Measurements from ENCODE around the gene KIF26B. TPM values are rescaled to one million over a fixed set of nuclear protein-coding genes. Genes with fewer than 3 reads are reported as not detected.
"Not testable (repeated sequence)": the region's sequence is repeated elsewhere in the genome, so short reads cannot be mapped to it uniquely, and the experiment has no call there.

Gene KIF26B
- total and polyA plus RNA-seq, 3 experiments from 2014 or later, result 0.11 to 0.16 TPM; not detected in 1

DNA sequence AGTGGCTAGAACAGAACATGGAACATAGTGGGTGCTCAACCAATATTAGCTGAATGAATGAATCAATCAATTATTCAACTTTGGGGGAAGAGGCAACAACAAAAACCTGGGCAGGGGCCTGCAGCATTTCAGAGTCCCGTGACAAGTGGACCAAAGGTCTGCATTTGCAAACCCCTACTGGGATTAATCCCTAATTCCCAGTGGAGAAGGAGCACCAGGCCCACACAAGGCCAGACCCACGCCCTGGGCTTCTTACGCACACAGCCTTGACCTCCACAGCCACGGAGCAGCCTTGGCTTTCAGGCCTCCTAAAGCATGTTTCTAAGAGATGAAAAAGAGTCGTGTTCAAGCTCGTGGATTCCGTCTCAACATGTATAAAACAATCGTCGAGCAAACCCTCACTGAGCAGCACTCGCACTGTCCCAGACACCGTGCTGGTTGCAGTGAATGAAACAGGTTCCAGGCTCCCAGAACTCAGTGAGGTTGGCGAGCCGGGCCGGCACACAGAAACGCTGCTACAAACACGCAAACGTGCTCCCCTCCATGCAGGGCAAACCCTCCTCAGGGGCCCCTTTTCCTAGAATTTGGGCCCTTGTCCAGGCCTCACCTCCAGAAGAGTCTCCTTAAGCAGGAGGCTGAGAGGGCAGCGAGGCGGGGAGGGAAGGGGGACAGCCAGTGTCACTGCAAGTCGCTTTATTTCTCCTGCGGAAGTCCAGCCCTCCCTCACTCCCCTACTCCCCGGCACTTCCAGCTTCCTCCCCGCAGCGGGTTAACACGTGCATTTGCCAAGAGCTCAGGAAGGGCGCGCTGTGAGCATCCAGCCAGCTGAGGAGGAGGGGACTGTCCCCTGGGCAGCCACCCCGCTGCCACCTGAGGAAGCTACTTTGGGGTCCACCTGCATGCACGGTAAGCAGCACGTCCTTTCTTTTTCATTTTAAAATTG lies 556.4 kb downstream of the KIF26B start:
- Histone ChIP-seq H3K36me3 (ENCODE audit: insufficient read depth, low read length) (no peaks in the 10 kb centered on the region), H3K9me3 (ENCODE audit: low read length) (no peaks in the 10 kb centered on the region), H3K4me1 (ENCODE audit: insufficient read depth, low read length) (no peaks in the 10 kb centered on the region), H3K27me3 (ENCODE audit: insufficient read depth, low read length, poor library complexity, severe bottlenecking) (no peaks in the 10 kb centered on the region), H3K27ac (ENCODE audit: low read depth, low read length) (no peak overlapping the region), H3K4me3 (ENCODE audit: low read length) (no peak overlapping the region)
- Mint-ChIP-seq H3K27ac (no peak overlapping the region), H3K9me3 (peaks cover 0 to 30% (median 0%) of the 10 kb centered on the region in 5 donors), H3K4me1 (no peaks in the 10 kb centered on the region), H3K4me3 (no peak overlapping the region), H3K27me3 (no peaks in the 10 kb centered on the region), H3K36me3 (peaks cover 0 to 15% (median 0%) of the 10 kb centered on the region in 3 donors)
- POLR2A ChIA-PET, result no interaction called here
- CTCF ChIA-PET, result no interaction called here
- DNase-seq, result no peak

DNA sequence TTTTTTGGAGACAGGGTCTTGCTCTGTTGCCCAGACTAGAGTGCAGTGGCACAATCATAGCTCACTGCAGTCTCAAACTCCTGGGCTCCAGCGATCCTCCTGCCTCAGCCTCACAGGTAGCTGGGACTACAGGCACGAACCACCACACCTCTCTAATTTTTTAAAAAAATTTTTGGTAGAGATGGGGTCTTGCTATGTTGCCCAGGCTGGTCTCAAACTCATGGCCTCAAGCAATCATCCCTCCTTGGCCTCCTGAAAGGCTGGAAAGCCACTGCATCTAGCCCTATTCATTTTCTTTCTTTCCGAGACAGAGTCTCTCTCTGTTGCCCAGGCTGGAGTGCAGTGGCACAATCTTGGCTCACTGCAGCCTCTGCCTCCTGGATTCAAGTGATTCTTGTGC lies 559.2 kb downstream of the KIF26B start:
- H3K27ac Mint-ChIP-seq; H3K27me3 Mint-ChIP-seq; CTCF ChIA-PET; H3K27me3 ChIP-seq (ENCODE audit: insufficient read depth, low read length, poor library complexity, severe bottlenecking); H3K4me3 Mint-ChIP-seq; H3K4me1 ChIP-seq (ENCODE audit: insufficient read depth, low read length); DNase-seq; H3K36me3 ChIP-seq (ENCODE audit: insufficient read depth, low read length); H3K4me3 ChIP-seq (ENCODE audit: low read length); POLR2A ChIA-PET; H3K9me3 ChIP-seq (ENCODE audit: low read length); H3K27ac ChIP-seq (ENCODE audit: low read depth, low read length); H3K4me1 Mint-ChIP-seq: not testable (repeated sequence)
- Mint-ChIP-seq H3K9me3 (peaks cover 0 to 33% (median 0%) of the 10 kb centered on the region in 5 donors), H3K36me3 (peaks cover 0 to 23% (median 0%) of the 10 kb centered on the region in 3 donors)

DNA sequence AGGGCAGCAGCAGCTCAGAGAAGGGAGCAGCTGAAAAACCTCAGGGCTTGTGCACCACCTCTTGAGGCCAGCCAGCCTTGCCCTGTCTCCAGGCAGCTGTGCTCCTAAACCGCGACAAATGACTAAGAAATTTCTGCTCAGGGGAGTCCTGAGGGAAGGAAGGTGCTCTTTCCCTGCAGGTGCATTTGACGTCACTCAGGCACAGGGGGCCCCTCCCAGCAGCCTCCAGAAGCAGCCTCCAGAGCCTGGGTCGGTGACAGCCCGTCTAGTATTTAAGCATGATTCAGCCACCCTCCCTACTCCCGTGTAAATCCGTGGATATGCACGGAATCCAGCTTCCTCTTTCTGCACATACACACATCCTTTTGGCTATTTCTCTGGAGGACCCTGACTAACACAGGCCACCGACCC lies 560.5 kb downstream of the KIF26B start:
- CTCF ChIA-PET, result no interaction called here
- no peak overlapping the region for H3K27ac Mint-ChIP-seq
- DNase-seq, result no peak
- Histone ChIP-seq H3K4me1 (ENCODE audit: insufficient read depth, low read length) (no peaks in the 10 kb centered on the region), H3K27me3 (ENCODE audit: insufficient read depth, low read length, poor library complexity, severe bottlenecking) (no peaks in the 10 kb centered on the region), H3K9me3 (ENCODE audit: low read length) (no peaks in the 10 kb centered on the region), H3K36me3 (ENCODE audit: insufficient read depth, low read length) (no peaks in the 10 kb centered on the region), H3K27ac (ENCODE audit: low read depth, low read length) (no peak overlapping the region), H3K4me3 (ENCODE audit: low read length) (no peak overlapping the region)
- peaks cover 0 to 26% (median 0%) of the 10 kb centered on the region in 3 donors for H3K36me3 Mint-ChIP-seq
- no peak overlapping the region for H3K4me3 Mint-ChIP-seq
- POLR2A ChIA-PET, result no interaction called here
- no peaks in the 10 kb centered on the region for H3K4me1 Mint-ChIP-seq
- H3K27me3 Mint-ChIP-seq, result no peaks in the 10 kb centered on the region
- H3K9me3 Mint-ChIP-seq, result peaks cover 0 to 36% (median 2%) of the 10 kb centered on the region in 5 donors

DNA sequence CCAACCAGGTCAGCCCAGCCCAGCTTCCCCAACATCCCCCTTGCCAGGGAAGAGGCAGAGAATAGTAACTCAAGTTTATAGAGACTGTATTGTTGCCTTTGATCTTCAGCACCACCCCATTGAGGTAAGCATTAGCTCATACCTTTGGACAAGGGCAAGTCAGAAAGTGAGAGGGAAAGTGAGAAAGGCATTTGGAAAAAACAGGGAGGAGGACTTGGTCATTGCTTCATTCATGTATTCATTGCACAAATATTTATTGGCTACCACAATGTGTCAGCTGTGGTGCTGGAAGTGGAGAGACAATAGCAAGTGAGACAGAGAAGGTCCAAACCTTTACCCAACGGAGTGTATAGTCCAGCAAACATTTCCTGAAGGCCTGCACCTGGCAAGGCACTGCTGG lies 561.2 kb downstream of the KIF26B start:
- Histone ChIP-seq H3K9me3 (ENCODE audit: low read length) (no peaks in the 10 kb centered on the region), H3K4me1 (ENCODE audit: insufficient read depth, low read length) (no peaks in the 10 kb centered on the region), H3K27me3 (ENCODE audit: insufficient read depth, low read length, poor library complexity, severe bottlenecking) (no peaks in the 10 kb centered on the region), H3K36me3 (ENCODE audit: insufficient read depth, low read length) (no peaks in the 10 kb centered on the region), H3K4me3 (ENCODE audit: low read length) (no peak overlapping the region), H3K27ac (ENCODE audit: low read depth, low read length) (no peak overlapping the region)
- H3K27me3 Mint-ChIP-seq, result no peaks in the 10 kb centered on the region
- POLR2A ChIA-PET, result no interaction called here
- no peak for DNase-seq
- H3K4me3 Mint-ChIP-seq, result no peak overlapping the region
- peaks cover 0 to 32% (median 2%) of the 10 kb centered on the region in 5 donors for H3K9me3 Mint-ChIP-seq
- no peak overlapping the region for H3K27ac Mint-ChIP-seq
- peaks cover 0 to 26% (median 0%) of the 10 kb centered on the region in 3 donors for H3K36me3 Mint-ChIP-seq
- H3K4me1 Mint-ChIP-seq, result no peaks in the 10 kb centered on the region
- CTCF ChIA-PET, result no interaction called here

DNA sequence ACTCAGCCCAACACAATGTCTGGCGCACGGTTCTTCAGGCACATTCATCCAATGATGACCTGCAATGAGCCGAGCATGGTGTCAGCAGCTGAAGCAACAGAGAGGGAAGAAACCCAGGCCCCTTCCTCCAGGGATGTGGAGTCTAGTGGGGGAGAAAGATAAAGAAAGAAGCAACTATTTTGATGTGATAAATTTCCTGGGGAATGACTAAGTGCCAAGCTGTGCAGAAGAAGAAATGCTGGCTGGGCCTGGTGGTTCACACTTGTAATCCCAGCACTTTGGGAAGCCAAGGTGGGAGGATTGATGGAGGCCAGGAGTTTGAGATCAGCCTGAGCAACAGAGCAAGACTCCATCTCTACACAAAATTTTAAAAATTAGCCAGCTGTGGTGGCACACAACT lies 561.8 kb downstream of the KIF26B start:
- H3K27ac ChIP-seq (ENCODE audit: low read depth, low read length), result no peak overlapping the region
- no peak overlapping the region for H3K4me3 ChIP-seq (ENCODE audit: low read length)
- H3K9me3 Mint-ChIP-seq, result peaks cover 0 to 31% (median 2%) of the 10 kb centered on the region in 5 donors
- no peaks in the 10 kb centered on the region for H3K27me3 Mint-ChIP-seq
- peaks cover 0 to 25% (median 0%) of the 10 kb centered on the region in 3 donors for H3K36me3 Mint-ChIP-seq
- no peaks in the 10 kb centered on the region for H3K9me3 ChIP-seq (ENCODE audit: low read length)
- no peaks in the 10 kb centered on the region for H3K36me3 ChIP-seq (ENCODE audit: insufficient read depth, low read length)
- ChIA-PET POLR2A (no interaction called here), CTCF (no interaction called here)
- no peaks in the 10 kb centered on the region for H3K4me1 Mint-ChIP-seq
- no peak for DNase-seq
- no peaks in the 10 kb centered on the region for H3K4me1 ChIP-seq (ENCODE audit: insufficient read depth, low read length)
- H3K27me3 ChIP-seq (ENCODE audit: insufficient read depth, low read length, poor library complexity, severe bottlenecking), result no peaks in the 10 kb centered on the region
- no peak overlapping the region for H3K4me3 Mint-ChIP-seq
- no peak overlapping the region for H3K27ac Mint-ChIP-seq

DNA sequence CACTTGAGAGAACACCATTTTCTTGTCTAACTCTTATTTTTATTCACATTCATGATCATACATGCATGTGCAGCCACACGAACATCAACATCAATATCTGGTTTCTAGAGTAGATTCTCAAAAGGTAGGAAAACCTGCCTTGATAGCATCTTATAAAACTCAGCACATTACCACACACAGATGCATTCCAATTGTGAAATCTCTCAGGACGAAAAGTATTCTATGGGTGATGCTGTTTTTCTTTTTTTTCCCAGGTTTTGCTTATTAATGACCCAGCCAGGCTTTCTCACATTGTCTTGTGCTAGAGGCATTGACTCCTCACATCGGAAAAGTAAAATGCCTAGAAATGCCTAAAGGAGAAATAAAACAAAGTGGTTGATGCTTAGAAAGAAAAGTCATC lies 562.8 kb downstream of the KIF26B start:
- Histone ChIP-seq H3K9me3 (ENCODE audit: low read length) (no peaks in the 10 kb centered on the region), H3K27ac (ENCODE audit: low read depth, low read length) (no peak overlapping the region), H3K36me3 (ENCODE audit: insufficient read depth, low read length) (no peaks in the 10 kb centered on the region), H3K4me3 (ENCODE audit: low read length) (no peak overlapping the region), H3K4me1 (ENCODE audit: insufficient read depth, low read length) (no peaks in the 10 kb centered on the region), H3K27me3 (ENCODE audit: insufficient read depth, low read length, poor library complexity, severe bottlenecking) (no peaks in the 10 kb centered on the region)
- no peaks in the 10 kb centered on the region for H3K27me3 Mint-ChIP-seq
- peaks cover 0 to 32% (median 5%) of the 10 kb centered on the region in 5 donors for H3K9me3 Mint-ChIP-seq
- no peaks in the 10 kb centered on the region for H3K4me1 Mint-ChIP-seq
- DNase-seq, result no peak
- ChIA-PET CTCF (no interaction called here), POLR2A (no interaction called here)
- H3K36me3 Mint-ChIP-seq, result peaks cover 0 to 16% (median 0%) of the 10 kb centered on the region in 3 donors
- no peak overlapping the region for H3K4me3 Mint-ChIP-seq
- H3K27ac Mint-ChIP-seq, result no peak overlapping the region

DNA sequence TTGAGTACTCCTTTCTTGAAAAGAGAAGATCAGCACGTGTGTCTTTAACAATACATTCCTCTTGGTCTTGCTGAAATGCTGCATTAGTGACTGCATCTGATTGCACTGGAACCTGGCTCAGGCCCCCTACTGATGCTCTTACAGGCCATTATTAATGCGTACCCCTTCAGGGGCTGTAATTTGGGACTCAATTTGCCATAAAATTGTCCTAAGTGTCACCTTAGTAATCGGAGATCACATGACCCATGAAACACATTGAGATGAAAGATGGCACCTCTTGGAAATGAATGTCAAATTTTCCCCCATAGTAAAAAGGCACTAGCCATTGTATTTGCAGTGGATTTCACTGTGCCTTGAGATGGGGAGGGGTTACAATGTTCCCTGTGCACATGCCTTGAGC lies 563.3 kb downstream of the KIF26B start:
- Mint-ChIP-seq H3K4me3 (no peak overlapping the region), H3K4me1 (no peaks in the 10 kb centered on the region), H3K27me3 (no peaks in the 10 kb centered on the region), H3K9me3 (peaks cover 0 to 33% (median 5%) of the 10 kb centered on the region in 5 donors), H3K27ac (no peak overlapping the region), H3K36me3 (peaks cover 0 to 17% (median 0%) of the 10 kb centered on the region in 3 donors)
- CTCF ChIA-PET, result no interaction called here
- no peak for DNase-seq
- Histone ChIP-seq H3K9me3 (ENCODE audit: low read length) (no peaks in the 10 kb centered on the region), H3K27ac (ENCODE audit: low read depth, low read length) (no peak overlapping the region), H3K36me3 (ENCODE audit: insufficient read depth, low read length) (no peaks in the 10 kb centered on the region), H3K27me3 (ENCODE audit: insufficient read depth, low read length, poor library complexity, severe bottlenecking) (no peaks in the 10 kb centered on the region), H3K4me1 (ENCODE audit: insufficient read depth, low read length) (no peaks in the 10 kb centered on the region), H3K4me3 (ENCODE audit: low read length) (no peak overlapping the region)
- POLR2A ChIA-PET, result no interaction called here

DNA sequence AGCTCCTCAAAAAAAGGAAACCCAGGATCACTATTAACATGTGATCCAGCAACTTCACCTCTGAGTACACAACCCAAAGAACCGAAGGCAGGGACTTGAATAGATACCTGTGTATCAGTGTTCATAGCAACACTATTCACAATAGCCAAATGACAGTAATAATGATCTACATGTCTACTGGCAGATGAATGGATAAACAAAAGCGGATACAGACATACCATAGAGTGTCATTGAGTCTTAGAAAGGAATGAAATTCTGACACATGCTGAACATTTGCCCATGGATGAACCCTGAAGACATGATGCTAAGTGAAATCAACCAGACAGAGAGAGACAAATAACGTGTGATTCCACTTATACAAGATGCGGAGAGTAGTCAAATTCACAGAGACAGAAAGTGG lies 564.2 kb downstream of the KIF26B start:
- H3K9me3 Mint-ChIP-seq, result peaks cover 0 to 32% (median 5%) of the 10 kb centered on the region in 5 donors
- no peak overlapping the region for H3K4me3 Mint-ChIP-seq
- POLR2A ChIA-PET, result no interaction called here
- H3K27me3 ChIP-seq (ENCODE audit: insufficient read depth, low read length, poor library complexity, severe bottlenecking), result no peaks in the 10 kb centered on the region
- no peak overlapping the region for H3K27ac Mint-ChIP-seq
- H3K4me1 Mint-ChIP-seq, result no peaks in the 10 kb centered on the region
- CTCF ChIA-PET, result no interaction called here
- H3K9me3 ChIP-seq (ENCODE audit: low read length), result no peaks in the 10 kb centered on the region
- no peak overlapping the region for H3K27ac ChIP-seq (ENCODE audit: low read depth, low read length)
- H3K36me3 Mint-ChIP-seq, result peaks cover 0 to 20% (median 0%) of the 10 kb centered on the region in 3 donors
- no peaks in the 10 kb centered on the region for H3K4me1 ChIP-seq (ENCODE audit: insufficient read depth, low read length)
- H3K4me3 ChIP-seq (ENCODE audit: low read length), result no peak overlapping the region
- H3K36me3 ChIP-seq (ENCODE audit: insufficient read depth, low read length), result no peaks in the 10 kb centered on the region
- H3K27me3 Mint-ChIP-seq, result no peaks in the 10 kb centered on the region
- no peak for DNase-seq
